Heart left ventricle (tissue), 16 donors: ENCODE data around the gene CHN1. TPM values are rescaled to one million over a fixed set of nuclear protein-coding genes. Genes with fewer than 3 reads are reported as not detected.

Experiments
- ATAC-seq, 4 donors: fragments of 200-7000 bp; cut with Tn5 transposase; one replicate each; pipeline ENCODE4 v1.9.1; 2020 to 2022; ENCODE audit warnings: moderate library complexity in 4 of 4, mild to moderate bottlenecking in 3 of 4, moderate number of reproducible peaks in 1 of 4
- DNase-seq, 5 donors: peaks; one replicate each; pipeline ENCODE4 v3.0.0-alpha.2; 2020
- H3K27ac ChIP-seq, 12 donors: fragments of 200-600 bp; sonication (generic) in 4 of 12; one replicate each; pipeline versions ENCODE4 v1.5.0 to v1.8.0; 2016 to 2022; ENCODE audit warnings: mild to moderate bottlenecking in 2 of 12
- H3K27me3 ChIP-seq, 9 donors: fragments of 200-600 bp; sonication (generic) in 2 of 9; one replicate each; pipeline versions ENCODE4 v1.5.1 to v1.8.0; 2016 to 2022; ENCODE audit warnings: mild to moderate bottlenecking in 3 of 9
- H3K36me3 ChIP-seq, 9 donors: fragments of 200-600 bp; sonication (generic) in 2 of 9; one replicate each; pipeline versions ENCODE4 v1.5.0 to v1.8.0; 2018 to 2022; ENCODE audit warnings: mild to moderate bottlenecking in 2 of 9
- H3K4me1 ChIP-seq, 12 donors: fragments of 200-600 bp; sonication (generic) in 4 of 12; one replicate each; pipeline versions ENCODE4 v1.5.0 to v1.8.0; 2016 to 2022; ENCODE audit warnings: mild to moderate bottlenecking in 3 of 12
- H3K4me3 ChIP-seq, 12 donors: fragments of 200-600 bp; sonication (generic) in 4 of 12; one replicate each; pipeline versions ENCODE4 v1.5.0 to v1.8.0; 2017 to 2022; ENCODE audit warnings: mild to moderate bottlenecking in 9 of 12, moderate library complexity in 4 of 12
- H3K9me3 ChIP-seq, 12 donors: fragments of 200-600 bp; sonication (generic) in 4 of 12; one replicate each; pipeline versions ENCODE4 v1.5.0 to v1.8.0; 2016 to 2022; ENCODE audit warnings: mild to moderate bottlenecking in 1 of 12
- CTCF ChIP-seq, 12 donors: fragments of 200-600 bp; sonication (generic) in 4 of 12; IDR thresholded peaks; one replicate each; pipeline versions ENCODE4 v1.5.0 to v1.8.0; 2018 to 2022; ENCODE audit warnings: antibody characterized with exemption in 12 of 12, mild to moderate bottlenecking in 5 of 12
- POLR2A ChIP-seq, 2 donors: fragments of 450-650 bp; IDR thresholded peaks; one replicate each; pipeline ENCODE4 v1.6.1; 2017; ENCODE audit warnings: antibody characterized with exemption in 2 of 2, mild to moderate bottlenecking in 2 of 2, moderate library complexity in 2 of 2
- WGBS, 4 donors: extraction: QIAGEN DNeasy Blood & Tissue Kit in 2 of 4; methylation state at CpG; one replicate each; pipeline versions ENCODE4 v1.1.5 to v1.1.7; 2013 to 2018; 5-methylcytosine and 5-hydroxymethylcytosine counted together
- intact Hi-C, 10 donors: fragments of 100-400 bp; cut with DNase I; formaldehyde crosslinking; loops; one replicate each; pipeline versions ENCODE4 v1.11.1 to v1.14.2; 2022
- polyA plus RNA-seq, 2 donors: library from polyadenylated mRNA; stranded (reverse); fragments of 200-250 nt; gene quantifications; one replicate each; pipeline ENCODE4 v1.2.3, GENCODE V29; 2013
- total RNA-seq, 9 donors: library from RNA; depleted of rRNA in 2 of 9; stranded (reverse); fragments of >200 nt in 2 of 9; fragmentation: NEBNext Ultra II Directional in 3 of 9; extraction: Animal tissue kit (Norgen Biotek cat#: 25700) in 3 of 9; gene quantifications; one replicate each; pipeline versions ENCODE4 v1.1.0 to v1.2.4, GENCODE V29; 2016 to 2023
- donor health status: ischemic (EF 13 %, LVEDD 7.1; RV severe dilation, severe dysfunction).
- donor health status: healthy with polysubstance abuse.
- donor health status: DM: no; HTN: yes; CAD: no.
- donor health status: DM: no; HTN: no; CAD: no.
- donor health status: ischemic (EF 25% LVEDD 6.9; RV normal size, moderate dysfunction).
- donor health status: ischemic (EF 25% LVEDD 5.7; RV mildly dilated, moderate dysfunction).
- donor health status: healthy.
- donor health status: DM: yes; HTN: yes; CAD: no.
- donor health status: ischemic (EF 35%, LVEDD 5.7; RV mildly dilated, moderate dysfunction).
- donor health status: nonischemic (EF 11% LVEDD 7.7; RV severe dilation, severe dysfunction).
- donor health status: DM: yes; HTN: yes; CAD: no.
- donor health status: PGD.
- donor health status: ischemic (EF 29% LVEDD 5.4; RV normal size, mild dysfunction).
- donor health status: nonischemic (EF 23%, LVEDD 6.1; RV moderate dilation, normal function).

Gene CHN1
- total and polyA plus RNA-seq, 11 donors: 6.9 to 24.3 (median 19.2) TPM

DNA sequence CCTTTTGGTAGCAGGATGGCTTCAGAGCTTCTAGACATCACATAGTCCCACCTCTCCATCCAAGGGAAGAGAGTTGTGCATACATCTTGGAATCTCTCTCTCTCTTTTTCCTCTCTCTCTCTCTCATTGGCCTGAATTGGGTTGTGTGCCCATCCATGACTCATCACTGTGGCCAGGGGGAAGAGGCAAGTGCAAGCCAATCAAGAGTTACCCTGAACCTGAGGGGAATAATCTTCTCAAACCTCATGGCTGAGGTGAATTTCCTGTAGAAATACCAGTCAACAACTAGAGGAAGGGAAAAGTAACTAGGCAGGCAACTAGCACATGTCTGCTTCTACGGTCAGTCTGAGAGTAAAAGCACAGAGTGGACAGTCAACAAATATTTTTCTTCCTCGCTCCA lies 7.3 kb upstream of the CHN1 start:
- no peaks in the 10 kb centered on the region for H3K36me3 ChIP-seq
- WGBS, 4 donors: 84 to 95% (median 94%) methylated on average over 2 of the region's 2 CpGs

DNA sequence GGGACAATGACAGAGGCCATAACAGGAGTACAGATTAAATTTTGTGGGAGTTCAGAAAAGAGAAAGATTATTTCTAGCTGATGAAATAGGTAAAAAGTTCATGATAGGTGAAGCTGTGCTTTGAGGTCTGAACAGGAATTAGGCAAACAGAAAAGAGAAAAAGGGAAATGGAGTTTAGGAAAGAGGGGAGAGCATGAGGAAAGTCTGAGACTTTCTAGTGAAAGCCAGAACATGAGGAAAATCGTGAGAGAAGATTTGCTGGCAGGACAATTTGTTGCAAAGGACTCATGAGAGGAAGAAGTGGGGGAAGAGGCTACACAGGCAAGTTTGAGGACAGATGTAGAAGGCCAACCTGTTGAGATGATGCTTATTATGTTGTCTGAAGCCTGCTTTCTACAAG lies 6.3 kb upstream of the CHN1 start:
- DNase-seq: no peak
- WGBS, 4 donors: 7 to 24% (median 14%) methylated on average over 1 of the region's 1 CpG
- Histone ChIP-seq H3K9me3 (peaks cover 0 to 6% (median 0%) of the 10 kb centered on the region in 12 donors), H3K36me3 (no peaks in the 10 kb centered on the region), H3K27ac (peak overlapping the region in 1 of 12 donors; percentile 24), H3K4me3 (no peak overlapping the region), H3K27me3 (peaks cover 0 to 14% (median 0%) of the 10 kb centered on the region in 9 donors), H3K4me1 (peaks cover 0 to 51% (median 13%) of the 10 kb centered on the region in 12 donors)
- intact Hi-C loops: no loop called here
- TF ChIP-seq CTCF (IDR thresholded peaks at IDR 0.05) (no peak), POLR2A (IDR thresholded peaks at IDR 0.05) (no peak)
- no peak for ATAC-seq

More for the DNA sequence above, 7.3 kb upstream of the CHN1 start:
- no peak overlapping the region for H3K27ac ChIP-seq
- TF ChIP-seq POLR2A (IDR thresholded peaks at IDR 0.05) (no peak), CTCF (IDR thresholded peaks at IDR 0.05) (no peak)
- peaks cover 0 to 47% (median 13%) of the 10 kb centered on the region in 12 donors for H3K4me1 ChIP-seq
- peaks cover 0 to 4% (median 0%) of the 10 kb centered on the region in 9 donors for H3K27me3 ChIP-seq
- intact Hi-C loops: no loop called here
- H3K4me3 ChIP-seq: no peak overlapping the region
- H3K9me3 ChIP-seq: peaks cover 0 to 6% (median 0%) of the 10 kb centered on the region in 12 donors
- ATAC-seq: no peak
- DNase-seq: no peak

- H3K27me3 ChIP-seq: peaks cover 0 to 18% (median 0%) of the 10 kb centered on the region in 9 donors
- peak overlapping the region in 3 of 12 donors; percentile 31 to 59 (median 45) for H3K27ac ChIP-seq
- H3K4me3 ChIP-seq: no peak overlapping the region
- intact Hi-C loops: no loop called here
- 25 to 30% (median 26%) methylated on average over 1 of the region's 1 CpG for WGBS, 4 donors
- TF ChIP-seq POLR2A (IDR thresholded peaks at IDR 0.05) (no peak), CTCF (IDR thresholded peaks at IDR 0.05) (no peak)
- peaks cover 0 to 6% (median 0%) of the 10 kb centered on the region in 12 donors for H3K9me3 ChIP-seq
- peaks cover 0 to 54% (median 15%) of the 10 kb centered on the region in 12 donors for H3K4me1 ChIP-seq
- no peaks in the 10 kb centered on the region for H3K36me3 ChIP-seq
- DNase-seq (no peak), ATAC-seq (peak in 3 of 4 donors; percentile 19 to 30 (median 26))
These were observed 5.7 kb upstream of the CHN1 start for GRCh38 chr2:175010848-175011254.

- no peak for DNase-seq
- intact Hi-C loops: loop anchor here in 1 of 10 donors (10.0 kb wide), 1 partner anchor 155 kb away; the partner anchor contains the start of gene ATF2
- no peak for ATAC-seq
- Histone ChIP-seq H3K36me3 (no peaks in the 10 kb centered on the region), H3K27ac (peak overlapping the region in 4 of 12 donors; percentile 24 to 59 (median 38)), H3K27me3 (peaks cover 0 to 26% (median 0%) of the 10 kb centered on the region in 9 donors), H3K4me1 (peaks cover 0 to 53% (median 20%) of the 10 kb centered on the region in 12 donors), H3K4me3 (no peak overlapping the region), H3K9me3 (peaks cover 0 to 6% (median 0%) of the 10 kb centered on the region in 12 donors)
- TF ChIP-seq CTCF (IDR thresholded peaks at IDR 0.05) (peak in 1 of 12 donors; percentile 3), POLR2A (IDR thresholded peaks at IDR 0.05) (no peak)
- WGBS, 4 donors: 54 to 63% (median 59%) methylated on average over 3 of the region's 3 CpGs
These were observed 4.9 kb upstream of the CHN1 start for GRCh38 chr2:175009917-175010621.
